Smooth muscle cell of trachea (primary cell): Measurements from ENCODE around the gene PYROXD2. TPM values are rescaled to one million over a fixed set of nuclear protein-coding genes. Genes with fewer than 3 reads are reported as not detected.

Source experiments
- total RNA-seq: library from RNA; depleted of rRNA; stranded (reverse); fragments of >200 nt; gene quantifications from 2 replicates; pipeline ENCODE4 v1.2.1, GENCODE V29; 2014

The PYROXD2 gene
- 9.9 and 41.2 TPM in 2 replicates for total RNA-seq

GRCh38 chr10:98414932-98415730, at the start of gene PYROXD2:
TSS of gene PYROXD2 (minus strand) at chr10:98415182. CDS start at chr10:98415135, 47 bp downstream.

GRCh38 chr10:98446661-98447221, 31.8 kb upstream of the PYROXD2 start, which contains the start of gene HPS1:
TSS of gene HPS1 (minus strand) at chr10:98446935. CDS start at chr10:98443240, 3,695 bp downstream.

Other genes starting within 250 kb of the PYROXD2 start
- 14.1 and 78.2 TPM in 2 replicates for gene LOXL4, start 147.0 kb downstream of the PYROXD2 start, total RNA-seq
- gene HPS1, start 31.8 kb upstream of the PYROXD2 start, total RNA-seq = 38.0 and 62.9 TPM in 2 replicates